ENCODE results near the gene LRP4. TPM values are rescaled to one million over a fixed set of nuclear protein-coding genes. Genes with fewer than 3 reads are reported as not detected.
A peak's percentile ranks its signal among the peaks of the same experiment; 100 is the strongest.

Gene LRP4
- total and polyA plus RNA-seq, 2 of the 13 experiments (the other 11 are each of a cell fraction or from before 2014, with no cell fraction given), result 4.7 to 13.3 TPM

- TF ChIP-seq, protein P1, sequence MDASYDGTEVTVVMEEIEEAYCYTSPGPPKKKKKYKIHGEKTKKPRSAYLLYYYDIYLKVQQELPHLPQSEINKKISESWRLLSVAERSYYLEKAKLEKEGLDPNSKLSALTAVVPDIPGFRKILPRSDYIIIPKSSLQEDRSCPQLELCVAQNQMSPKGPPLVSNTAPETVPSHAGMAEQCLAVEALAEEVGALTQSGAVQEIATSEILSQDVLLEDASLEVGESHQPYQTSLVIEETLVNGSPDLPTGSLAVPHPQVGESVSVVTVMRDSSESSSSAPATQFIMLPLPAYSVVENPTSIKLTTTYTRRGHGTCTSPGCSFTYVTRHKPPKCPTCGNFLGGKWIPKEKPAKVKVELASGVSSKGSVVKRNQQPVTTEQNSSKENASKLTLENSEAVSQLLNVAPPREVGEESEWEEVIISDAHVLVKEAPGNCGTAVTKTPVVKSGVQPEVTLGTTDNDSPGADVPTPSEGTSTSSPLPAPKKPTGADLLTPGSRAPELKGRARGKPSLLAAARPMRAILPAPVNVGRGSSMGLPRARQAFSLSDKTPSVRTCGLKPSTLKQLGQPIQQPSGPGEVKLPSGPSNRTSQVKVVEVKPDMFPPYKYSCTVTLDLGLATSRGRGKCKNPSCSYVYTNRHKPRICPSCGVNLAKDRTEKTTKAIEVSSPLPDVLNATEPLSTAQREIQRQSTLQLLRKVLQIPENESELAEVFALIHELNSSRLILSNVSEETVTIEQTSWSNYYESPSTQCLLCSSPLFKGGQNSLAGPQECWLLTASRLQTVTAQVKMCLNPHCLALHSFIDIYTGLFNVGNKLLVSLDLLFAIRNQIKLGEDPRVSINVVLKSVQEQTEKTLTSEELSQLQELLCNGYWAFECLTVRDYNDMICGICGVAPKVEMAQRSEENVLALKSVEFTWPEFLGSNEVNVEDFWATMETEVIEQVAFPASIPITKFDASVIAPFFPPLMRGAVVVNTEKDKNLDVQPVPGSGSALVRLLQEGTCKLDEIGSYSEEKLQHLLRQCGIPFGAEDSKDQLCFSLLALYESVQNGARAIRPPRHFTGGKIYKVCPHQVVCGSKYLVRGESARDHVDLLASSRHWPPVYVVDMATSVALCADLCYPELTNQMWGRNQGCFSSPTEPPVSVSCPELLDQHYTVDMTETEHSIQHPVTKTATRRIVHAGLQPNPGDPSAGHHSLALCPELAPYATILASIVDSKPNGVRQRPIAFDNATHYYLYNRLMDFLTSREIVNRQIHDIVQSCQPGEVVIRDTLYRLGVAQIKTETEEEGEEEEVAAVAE (CRISPR knock-in tag; IDR thresholded peaks at IDR 0.05; ENCODE audit: borderline replicate concordance), result peak; percentile 95
- no peak for TF ChIP-seq ZNF138 (CRISPR knock-in tag; IDR thresholded peaks at IDR 0.05; ENCODE audit: low read depth)
- no peak for TF ChIP-seq RFX5 (IDR thresholded peaks at IDR 0.05; ENCODE audit: low read depth, low read length)
- 0 out of 4 replicates have a peak, but pooled peaks of 1 of the 2 experiments have one; percentile 4 for TF ChIP-seq MAFK (conservative IDR thresholded peaks at IDR 0.05 in 1 of 2, IDR thresholded peaks at IDR 0.05 in 1 of 2; ENCODE audit: low read length in 2 of 2)
- 0 out of 2 replicates have a peak, but pooled peaks have one; percentile 65 for TF ChIP-seq KLF6 (CRISPR knock-in tag; IDR thresholded peaks at IDR 0.05)
- peak; percentile 81 for TF ChIP-seq POGZ (CRISPR knock-in tag; IDR thresholded peaks at IDR 0.05)
- TF ChIP-seq ZNF768 (CRISPR knock-in tag; IDR thresholded peaks at IDR 0.05), result peak; percentile 58; the same call in 1 of the 2 replicates
- no peak for TF ChIP-seq ZNF33B (CRISPR knock-in tag; IDR thresholded peaks at IDR 0.05)
- no peak for TF ChIP-seq ZNF230 (CRISPR knock-in tag; IDR thresholded peaks at IDR 0.05)
- no peak for TF ChIP-seq SYNCRIP (IDR thresholded peaks at IDR 0.05; ENCODE audit: insufficient read depth, low read depth, low read length)
- no peak for TF ChIP-seq SALL2 (CRISPR knock-in tag; IDR thresholded peaks at IDR 0.05)
- TF ChIP-seq ZNF543 (CRISPR knock-in tag; IDR thresholded peaks at IDR 0.05), result peak; percentile 68; the same call in 1 of the 2 replicates
- TF ChIP-seq, protein P2, sequence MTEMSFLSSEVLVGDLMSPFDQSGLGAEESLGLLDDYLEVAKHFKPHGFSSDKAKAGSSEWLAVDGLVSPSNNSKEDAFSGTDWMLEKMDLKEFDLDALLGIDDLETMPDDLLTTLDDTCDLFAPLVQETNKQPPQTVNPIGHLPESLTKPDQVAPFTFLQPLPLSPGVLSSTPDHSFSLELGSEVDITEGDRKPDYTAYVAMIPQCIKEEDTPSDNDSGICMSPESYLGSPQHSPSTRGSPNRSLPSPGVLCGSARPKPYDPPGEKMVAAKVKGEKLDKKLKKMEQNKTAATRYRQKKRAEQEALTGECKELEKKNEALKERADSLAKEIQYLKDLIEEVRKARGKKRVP (CRISPR knock-in tag; IDR thresholded peaks at IDR 0.05), result 0 out of 4 replicates have a peak, but pooled peaks of 1 of the 2 experiments have one; percentile 2
- no peak for TF ChIP-seq U2AF1 (optimal IDR thresholded peaks at IDR 0.05; ENCODE audit: low read depth, low read length)
- no peak; the same call in 1 of the 2 replicates for TF ChIP-seq SAFB2 (CRISPR knock-in tag; IDR thresholded peaks at IDR 0.05; ENCODE audit: borderline replicate concordance, low read depth)
- no peak for TF ChIP-seq ZNF510 (CRISPR knock-in tag; IDR thresholded peaks at IDR 0.05; ENCODE audit: low read depth)
- TF ChIP-seq MEIS2 (CRISPR knock-in tag; IDR thresholded peaks at IDR 0.05), result peak; percentile 87; the same call in 1 of the 2 replicates
- peak; percentile 88 for TF ChIP-seq NR2C2 (CRISPR knock-in tag; IDR thresholded peaks at IDR 0.05; ENCODE audit: borderline replicate concordance)
- 0 out of 2 replicates have a peak, but pooled peaks have one; percentile 27 for TF ChIP-seq ZNF441 (CRISPR knock-in tag; IDR thresholded peaks at IDR 0.05; ENCODE audit: borderline replicate concordance)
- TF ChIP-seq, protein P3, sequence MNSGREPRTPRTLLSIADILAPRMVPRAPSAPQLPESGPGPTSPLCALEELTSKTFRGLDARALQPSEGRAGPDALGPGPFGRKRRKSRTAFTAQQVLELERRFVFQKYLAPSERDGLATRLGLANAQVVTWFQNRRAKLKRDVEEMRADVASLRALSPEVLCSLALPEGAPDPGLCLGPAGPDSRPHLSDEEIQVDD (CRISPR knock-in tag; IDR thresholded peaks at IDR 0.05; ENCODE audit: borderline replicate concordance), result no peak
- TF ChIP-seq ZBTB38 (CRISPR knock-in tag; IDR thresholded peaks at IDR 0.05), result peak; percentile 66; the same call in 1 of the 2 replicates
- peak; percentile 66; the same call in 1 of the 2 replicates for TF ChIP-seq MAZ (IDR thresholded peaks at IDR 0.05; ENCODE audit: borderline replicate concordance, low read depth, low read length)
- peak; percentile 70 for TF ChIP-seq MAZ (CRISPR knock-in tag; IDR thresholded peaks at IDR 0.05; ENCODE audit: low read depth)
- TF ChIP-seq NFE2 (CRISPR knock-in tag; IDR thresholded peaks at IDR 0.05), result no peak
- no peak for TF ChIP-seq ATF7-NPFF (CRISPR knock-in tag; IDR thresholded peaks at IDR 0.05; ENCODE audit: low read depth)
These were observed 91.9 kb downstream of the LRP4 start (continued) for GRCh38 chr11:46826310-46827044.

Measured in HepG2 (cell line).